Measurements from ENCODE around the gene ZDHHC9. TPM values are rescaled to one million over a fixed set of nuclear protein-coding genes. Genes with fewer than 3 reads are reported as not detected.

ZDHHC9 gene
- total and polyA plus RNA-seq, 11 donors: 3.5 to 39.0 (median 13.2) TPM

DNA sequence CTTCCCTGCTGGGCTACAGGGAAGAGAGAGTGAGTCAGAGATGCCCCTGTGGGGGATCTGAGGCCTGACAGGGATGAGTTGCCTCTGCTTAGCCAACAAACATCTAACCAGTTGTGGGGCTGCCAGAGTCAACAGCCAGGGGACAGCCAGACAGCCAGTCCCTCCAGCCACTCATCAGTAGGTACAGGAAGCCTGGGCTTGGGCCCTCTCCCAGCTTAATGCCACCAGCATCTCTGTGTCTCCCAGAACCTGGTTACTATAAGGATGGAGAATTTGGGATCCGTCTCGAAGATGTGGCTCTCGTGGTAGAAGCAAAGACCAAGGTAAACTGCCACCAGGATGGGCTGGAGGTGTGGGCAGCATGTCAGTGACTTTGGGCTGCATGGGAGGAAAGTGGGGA, 81.2 kb downstream of the ZDHHC9 start:
- Histone ChIP-seq H3K4me3 (no peak overlapping the region), H3K27me3 (no peaks in the 10 kb centered on the region), H3K27ac (no peak overlapping the region), H3K9me3 (no peaks in the 10 kb centered on the region), H3K36me3 (no peaks in the 10 kb centered on the region), H3K4me1 (peaks cover 0 to 30% (median 0%) of the 10 kb centered on the region in 12 donors)
- DNase-seq (no peak), ATAC-seq (no peak)
- intact Hi-C loops (cut with DNase I): loop anchor here in 1 of 10 donors (10.0 kb wide), 1 partner anchor 52 kb away; no protein-coding TSS in a partner anchor
- WGBS, 4 donors: 83 to 100% (median 95%) methylated on average over 3 of the region's 3 CpGs
- TF ChIP-seq POLR2A (IDR thresholded peaks at IDR 0.05): no peak
- TF ChIP-seq, protein P1, sequence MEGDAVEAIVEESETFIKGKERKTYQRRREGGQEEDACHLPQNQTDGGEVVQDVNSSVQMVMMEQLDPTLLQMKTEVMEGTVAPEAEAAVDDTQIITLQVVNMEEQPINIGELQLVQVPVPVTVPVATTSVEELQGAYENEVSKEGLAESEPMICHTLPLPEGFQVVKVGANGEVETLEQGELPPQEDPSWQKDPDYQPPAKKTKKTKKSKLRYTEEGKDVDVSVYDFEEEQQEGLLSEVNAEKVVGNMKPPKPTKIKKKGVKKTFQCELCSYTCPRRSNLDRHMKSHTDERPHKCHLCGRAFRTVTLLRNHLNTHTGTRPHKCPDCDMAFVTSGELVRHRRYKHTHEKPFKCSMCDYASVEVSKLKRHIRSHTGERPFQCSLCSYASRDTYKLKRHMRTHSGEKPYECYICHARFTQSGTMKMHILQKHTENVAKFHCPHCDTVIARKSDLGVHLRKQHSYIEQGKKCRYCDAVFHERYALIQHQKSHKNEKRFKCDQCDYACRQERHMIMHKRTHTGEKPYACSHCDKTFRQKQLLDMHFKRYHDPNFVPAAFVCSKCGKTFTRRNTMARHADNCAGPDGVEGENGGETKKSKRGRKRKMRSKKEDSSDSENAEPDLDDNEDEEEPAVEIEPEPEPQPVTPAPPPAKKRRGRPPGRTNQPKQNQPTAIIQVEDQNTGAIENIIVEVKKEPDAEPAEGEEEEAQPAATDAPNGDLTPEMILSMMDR (IDR thresholded peaks at IDR 0.05): no peak

DNA sequence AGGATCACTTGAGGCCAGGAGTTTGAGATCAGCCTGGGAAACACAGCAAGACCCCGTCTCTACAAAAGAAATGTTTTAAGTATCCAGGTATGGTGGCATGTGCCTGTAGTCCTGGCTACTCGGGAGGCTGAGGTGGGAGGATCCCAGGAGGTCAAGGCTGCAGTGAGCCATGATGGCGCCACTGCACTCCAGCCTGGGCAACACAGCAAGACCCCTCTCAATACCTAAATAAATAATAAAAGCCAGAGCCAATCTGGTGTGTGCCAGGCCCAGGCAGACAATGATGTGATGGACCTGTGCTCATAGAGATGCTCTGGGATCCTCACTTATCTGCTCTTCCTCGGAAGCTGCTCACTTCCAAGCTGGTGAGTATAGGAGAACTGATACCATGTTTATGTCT, 82.1 kb downstream of the ZDHHC9 start:
- H3K4me3 ChIP-seq: no peak overlapping the region
- no peaks in the 10 kb centered on the region for H3K27me3 ChIP-seq
- no peaks in the 10 kb centered on the region for H3K36me3 ChIP-seq
- no peak overlapping the region for H3K27ac ChIP-seq
- ATAC-seq: no peak
- WGBS, 4 donors: 81 to 98% (median 88%) methylated on average over 3 to 4 of the region's 4 CpGs
- no peak for TF ChIP-seq POLR2A (IDR thresholded peaks at IDR 0.05)
- no peaks in the 10 kb centered on the region for H3K9me3 ChIP-seq
- DNase-seq: no peak
- peaks cover 0 to 34% (median 0%) of the 10 kb centered on the region in 12 donors for H3K4me1 ChIP-seq
- intact Hi-C loops (cut with DNase I): loop anchor here in 1 of 10 donors (10.0 kb wide), 1 partner anchor 53 kb away; no protein-coding TSS in a partner anchor

DNA sequence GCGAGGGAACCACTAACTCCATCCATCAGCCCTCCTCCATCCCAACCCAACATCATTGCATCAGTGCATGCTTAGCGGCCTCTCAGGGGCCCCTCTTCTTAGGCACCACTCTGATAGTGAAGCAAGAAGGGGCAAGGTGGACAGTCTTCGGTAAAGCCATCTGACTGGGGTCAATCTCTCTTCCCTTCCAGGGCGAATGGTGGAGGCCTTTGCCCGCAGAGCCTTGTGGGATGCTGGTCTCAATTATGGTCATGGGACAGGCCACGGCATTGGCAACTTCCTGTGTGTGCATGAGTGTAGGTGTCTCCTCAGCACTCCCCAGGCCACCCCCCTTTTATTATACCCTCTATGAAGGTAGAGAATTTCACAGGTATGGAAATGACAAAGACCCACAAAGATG, 82.7 kb downstream of the ZDHHC9 start:
- H3K27me3 ChIP-seq: no peaks in the 10 kb centered on the region
- DNase-seq: no peak
- no peak overlapping the region for H3K27ac ChIP-seq
- intact Hi-C loops (cut with DNase I): loop anchor here in 1 of 10 donors (10.0 kb wide), 1 partner anchor 54 kb away; no protein-coding TSS in a partner anchor
- WGBS, 4 donors: 84 to 98% (median 94%) methylated on average over 6 of the region's 6 CpGs
- no peaks in the 10 kb centered on the region for H3K36me3 ChIP-seq
- H3K9me3 ChIP-seq: no peaks in the 10 kb centered on the region
- peaks cover 0 to 41% (median 0%) of the 10 kb centered on the region in 12 donors for H3K4me1 ChIP-seq
- no peak for TF ChIP-seq POLR2A (IDR thresholded peaks at IDR 0.05)
- TF ChIP-seq, protein P1 (IDR thresholded peaks at IDR 0.05): no peak
- H3K4me3 ChIP-seq: no peak overlapping the region
- ATAC-seq: no peak

DNA sequence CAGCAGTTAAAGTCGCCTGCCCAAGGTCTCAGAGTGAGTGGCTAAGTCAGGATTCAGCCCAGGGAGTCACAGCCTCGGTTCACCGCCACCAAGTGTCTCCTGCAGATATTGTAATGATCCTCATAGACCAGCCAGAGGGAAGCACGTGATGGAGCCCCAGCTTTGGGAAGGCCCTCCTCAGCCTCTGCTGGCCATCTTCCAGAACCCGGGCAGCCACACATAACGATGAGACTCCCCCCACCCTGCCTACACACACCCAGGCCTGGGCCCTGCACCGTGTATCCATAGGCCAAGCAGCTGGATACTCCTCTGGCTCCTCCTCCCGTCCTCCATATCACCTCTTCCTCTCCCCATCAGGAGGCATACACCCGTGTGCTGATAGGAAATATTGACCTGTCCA, 83.5 kb downstream of the ZDHHC9 start:
- H3K36me3 ChIP-seq: no peaks in the 10 kb centered on the region
- H3K4me3 ChIP-seq: no peak overlapping the region
- TF ChIP-seq POLR2A (IDR thresholded peaks at IDR 0.05): no peak
- TF ChIP-seq, protein P1 (IDR thresholded peaks at IDR 0.05): no peak
- ATAC-seq: peak in 1 of 4 donors; percentile 8
- DNase-seq: no peak
- 67 to 80% (median 76%) methylated on average over 7 to 9 of the region's 9 CpGs for WGBS, 4 donors
- peak overlapping the region in 1 of 12 donors; percentile 83 for H3K27ac ChIP-seq
- peaks cover 0 to 41% (median 0%) of the 10 kb centered on the region in 12 donors for H3K4me1 ChIP-seq
- intact Hi-C loops (cut with DNase I): loop anchor here in 1 of 10 donors (10.0 kb wide), 1 partner anchor 55 kb away; no protein-coding TSS in a partner anchor
- H3K27me3 ChIP-seq: peaks cover 0 to 4% (median 0%) of the 10 kb centered on the region in 9 donors
- H3K9me3 ChIP-seq: no peaks in the 10 kb centered on the region

Data from heart left ventricle (tissue), 16 donors.